IPS-NIHi7 (cell line): ENCODE data around the gene MED28.
"Not testable (repeated sequence)": the region's sequence is repeated elsewhere in the genome, so short reads cannot be mapped to it uniquely, and the experiment has no call there.

ENCODE experiments used
- DNase-seq: peaks from one replicate; pipeline ENCODE4 v3.0.0; 2012; ENCODE audit warnings: mixed read lengths; ENCODE audit errors: extremely low spot score

The MED28 gene

GRCh38 chr4:17616283-17616682, 1.8 kb downstream of the MED28 start:
- no peak for DNase-seq

- no peak for DNase-seq
These were observed 4.5 kb downstream of the MED28 start for GRCh38 chr4:17618926-17619325.

DNA sequence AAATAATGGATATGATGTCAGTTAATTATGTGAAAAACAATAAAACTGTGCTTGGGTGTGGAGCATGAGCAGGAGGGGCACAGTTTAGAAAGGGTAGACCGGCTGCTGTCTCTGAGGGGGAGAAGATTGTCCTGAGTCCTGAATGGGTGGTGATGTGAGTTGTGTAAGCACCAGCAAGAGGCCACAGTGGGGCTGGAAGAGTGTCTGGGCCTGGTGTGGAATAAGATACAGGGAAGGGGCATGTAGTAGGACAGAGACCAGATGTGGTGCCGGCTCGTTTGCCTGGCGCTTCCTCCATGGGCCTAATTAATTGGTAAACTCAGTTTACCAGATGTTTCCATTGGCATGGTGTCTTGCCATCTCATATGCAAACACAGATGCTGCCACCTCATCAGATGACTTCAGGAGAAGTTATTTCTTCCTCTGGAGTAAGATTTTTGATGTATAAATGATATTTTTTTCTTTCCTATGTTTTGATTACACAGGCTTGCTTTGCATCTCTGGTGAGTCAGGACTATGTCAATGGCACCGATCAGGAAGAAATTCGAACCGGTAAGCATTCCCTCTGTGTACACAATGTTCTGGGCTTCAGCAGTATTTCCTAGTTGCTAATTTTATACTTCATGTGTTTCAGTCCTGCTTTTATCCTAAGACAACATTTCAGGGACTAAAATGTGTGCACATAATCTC, 5.1 kb downstream of the MED28 start:
- no peak for DNase-seq

DNA sequence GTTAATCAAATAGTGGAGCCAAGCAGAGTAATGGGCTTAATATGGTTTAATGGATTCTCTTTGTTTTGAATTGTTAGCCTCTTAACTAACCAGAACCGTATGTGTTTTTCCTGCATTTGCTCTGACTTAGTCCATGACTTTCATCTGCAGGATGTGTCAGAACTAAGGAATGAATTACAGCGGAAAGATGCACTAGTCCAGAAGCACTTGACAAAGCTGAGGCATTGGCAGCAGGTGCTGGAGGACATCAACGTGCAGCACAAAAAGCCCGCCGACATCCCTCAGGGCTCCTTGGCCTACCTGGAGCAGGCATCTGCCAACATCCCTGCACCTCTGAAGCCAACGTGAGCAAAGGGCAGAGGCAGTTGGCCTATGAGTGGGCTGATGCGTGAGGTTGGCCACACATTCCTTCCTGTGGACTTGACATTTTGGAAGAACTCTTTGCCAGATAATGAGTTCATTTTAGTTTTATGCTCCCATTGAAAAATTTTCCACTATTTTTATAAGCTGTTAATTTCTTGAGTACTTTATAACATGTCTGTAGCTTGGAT, 9.1 kb downstream of the MED28 start:
- no peak for DNase-seq

DNA sequence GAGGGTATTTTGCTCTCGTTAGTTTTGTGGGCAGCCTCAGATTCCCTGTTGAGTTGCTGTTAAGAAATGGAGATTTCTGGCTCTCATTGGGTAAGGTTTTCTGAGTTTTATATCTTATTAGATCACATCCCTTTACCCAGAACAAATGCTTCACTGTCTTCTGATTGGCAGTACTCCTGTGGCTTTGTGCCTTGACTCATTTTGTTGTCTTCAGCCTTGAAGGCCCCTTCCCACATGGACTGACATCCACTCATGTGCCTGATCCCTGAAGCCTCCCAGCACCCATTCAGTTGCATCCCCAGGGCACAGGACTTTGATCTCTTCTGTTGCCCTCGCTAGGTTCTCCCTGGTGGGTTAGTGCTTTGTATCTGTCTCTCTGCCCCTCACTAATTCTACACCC, 10.4 kb downstream of the MED28 start:
- DNase-seq: no peak

DNA sequence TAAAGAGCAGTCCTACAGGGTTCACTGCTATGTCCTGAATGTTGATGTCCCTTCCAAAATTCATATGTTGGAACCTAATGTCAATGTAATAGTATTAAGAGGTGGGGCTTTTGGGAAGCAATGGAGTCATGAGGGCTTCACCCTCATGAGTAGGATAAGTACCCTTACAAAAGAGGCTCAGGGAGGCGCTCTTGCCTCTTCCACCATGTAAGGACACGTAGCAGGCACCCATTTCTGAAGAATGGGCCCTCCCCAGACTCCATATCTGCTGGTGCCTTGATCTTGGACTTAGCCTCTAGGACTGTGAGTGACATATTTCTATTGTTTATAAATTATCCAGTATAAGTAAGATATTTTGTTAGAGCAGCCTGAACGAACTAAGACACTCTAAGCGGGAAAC, 15.8 kb downstream of the MED28 start:
- DNase-seq: no peak

- no peak for DNase-seq
These were observed 19.2 kb downstream of the MED28 start for GRCh38 chr4:17633600-17633999.

DNA sequence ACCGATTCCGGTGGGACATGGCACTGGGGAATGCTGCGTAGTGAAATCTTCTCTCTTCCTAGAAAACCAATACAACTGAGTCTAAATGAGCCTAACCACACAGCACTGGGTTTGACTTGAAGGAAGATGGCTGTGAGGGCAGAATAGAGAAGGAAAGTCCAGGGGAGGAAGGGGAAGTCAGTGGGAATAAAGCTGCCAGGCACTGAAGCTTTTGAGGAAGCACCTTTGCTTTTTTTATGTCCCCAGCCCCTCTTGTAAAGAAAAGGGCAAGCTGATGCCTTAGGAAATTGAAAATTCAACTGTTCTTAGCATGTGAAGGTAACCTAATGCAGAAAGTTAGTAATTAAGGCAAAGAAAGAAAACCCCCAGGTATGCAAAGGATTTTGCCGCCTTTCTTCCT, 20.6 kb downstream of the MED28 start:
- DNase-seq: no peak

DNA sequence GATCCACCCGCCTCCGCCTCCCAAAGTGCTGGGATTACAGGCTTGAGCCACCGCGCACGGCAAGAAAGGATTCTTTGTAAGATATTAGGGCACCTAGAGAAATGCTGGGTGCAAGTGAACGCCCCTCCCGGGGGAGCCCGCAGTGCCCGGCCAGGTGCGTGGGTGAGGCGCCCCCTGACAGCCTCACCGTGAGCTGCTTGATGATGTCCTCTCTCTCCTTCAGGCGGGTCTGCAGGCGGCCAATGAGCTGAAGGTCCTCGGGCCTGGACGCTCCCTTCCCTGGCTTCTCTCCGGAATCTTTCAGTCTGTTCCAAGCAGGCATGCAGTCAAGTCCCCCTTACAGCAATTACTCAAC, 21.9 kb downstream of the MED28 start:
- no peak for DNase-seq

- peak; percentile 94 for DNase-seq
These were observed 22.5 kb downstream of the MED28 start for GRCh38 chr4:17636696-17637622.

GRCh38 chr4:17639136-17639535, 24.7 kb downstream of the MED28 start:
- DNase-seq: no peak

DNA sequence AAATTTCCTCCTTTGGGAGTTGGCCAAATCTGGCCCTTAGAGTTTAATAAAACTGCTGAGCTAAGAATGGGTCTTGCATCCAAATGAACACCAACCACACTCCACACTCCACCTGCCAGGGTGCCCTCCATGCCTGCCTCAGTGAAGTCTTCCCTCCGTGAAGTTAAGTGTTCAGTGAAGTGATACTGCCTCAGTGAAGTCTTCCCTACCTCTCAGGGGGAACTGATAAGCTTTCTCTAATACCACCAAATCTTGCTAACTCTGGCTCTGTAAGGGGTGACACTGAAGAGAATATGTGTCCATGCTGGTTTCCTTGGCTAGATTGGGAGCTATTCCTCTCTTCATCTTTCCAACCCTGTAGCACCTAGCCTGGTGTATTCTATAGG, 27.9 kb downstream of the MED28 start:
- DNase-seq: no peak

DNA sequence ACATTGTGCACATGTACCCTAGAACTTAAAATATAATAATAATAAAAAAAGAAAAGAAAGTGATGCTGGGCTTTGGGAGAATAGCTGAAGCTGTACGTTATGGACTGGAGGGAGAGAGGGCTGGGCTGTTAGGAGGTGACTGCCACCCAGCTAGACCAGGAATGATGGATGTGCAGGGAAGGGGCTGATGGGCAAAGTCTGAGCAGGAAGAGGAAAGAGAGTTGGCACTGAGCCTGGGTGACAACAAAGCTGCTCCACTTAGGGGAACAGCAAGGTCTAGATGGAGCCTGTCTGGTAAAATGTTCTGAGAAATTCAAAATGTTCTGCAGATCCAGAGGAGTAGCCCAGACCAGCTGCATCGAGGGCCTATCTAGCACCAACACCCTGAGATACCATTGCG, 32.3 kb downstream of the MED28 start:
- DNase-seq: no peak

- no peak for DNase-seq
These were observed 32.9 kb downstream of the MED28 start for GRCh38 chr4:17647176-17647806.

DNA sequence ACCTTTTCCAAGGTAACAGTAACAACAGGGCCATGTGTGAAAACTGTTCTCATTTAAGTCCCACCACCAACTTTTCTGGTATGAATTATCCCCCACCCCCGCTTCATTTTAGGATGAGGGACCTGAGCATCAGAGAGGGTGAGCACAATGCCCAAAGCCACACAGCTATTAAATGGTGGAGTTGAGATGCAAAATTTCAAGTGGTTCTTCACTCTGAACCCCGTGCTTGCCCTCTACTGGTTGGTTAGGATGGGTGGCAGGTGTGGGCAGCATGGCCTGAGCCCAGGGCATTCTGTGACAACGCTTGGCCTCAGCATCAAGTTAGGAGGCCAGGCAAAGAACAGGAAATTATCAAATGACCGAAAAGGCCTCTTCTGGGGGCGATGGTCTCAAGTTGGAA, 33.5 kb downstream of the MED28 start:
- peak; percentile 27 for DNase-seq

GRCh38 chr4:17650406-17650805, 36.0 kb downstream of the MED28 start:
- DNase-seq: no peak

DNA sequence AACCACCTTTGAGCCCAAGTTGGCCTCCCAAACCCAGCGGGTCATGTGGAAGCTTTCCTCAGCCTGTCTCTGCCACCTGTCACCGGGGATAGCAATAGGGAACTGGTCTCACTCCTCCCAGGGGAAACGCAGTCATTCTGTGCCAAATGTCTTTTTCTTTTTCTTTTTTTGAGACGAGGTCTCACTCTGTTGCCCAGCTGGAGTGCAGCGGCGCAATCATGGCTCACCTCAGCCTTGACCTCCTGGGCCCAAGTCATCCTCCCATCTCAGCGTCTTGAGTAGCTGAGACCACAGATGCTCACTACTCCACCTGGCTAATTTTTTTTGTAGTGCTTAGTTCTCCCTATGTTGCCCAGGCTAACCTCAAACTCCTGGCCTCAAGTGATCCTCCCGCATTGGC, 40.3 kb downstream of the MED28 start:
- no peak for DNase-seq

DNA sequence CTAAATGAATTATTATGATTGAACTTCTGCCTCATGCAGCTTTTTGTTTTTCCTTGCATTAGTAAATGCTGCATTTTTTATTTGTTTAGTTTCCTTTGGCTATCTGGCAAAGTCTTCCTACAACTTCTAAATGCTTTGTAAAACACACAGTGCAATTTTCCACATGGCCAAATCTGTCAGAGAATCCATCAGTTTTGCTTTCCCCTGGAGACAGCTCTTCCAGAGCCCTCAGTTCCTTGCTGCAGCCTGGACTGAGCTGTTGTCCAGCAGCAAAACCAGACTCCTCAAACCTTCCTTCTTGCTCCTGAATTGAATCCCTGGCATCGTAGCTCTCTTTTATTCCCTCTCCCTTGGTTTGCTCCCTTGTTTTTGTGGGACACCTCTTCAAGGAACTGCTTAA, 42.6 kb downstream of the MED28 start:
- no peak for DNase-seq

GRCh38 chr4:17657849-17658248, 43.4 kb downstream of the MED28 start:
- DNase-seq: no peak

DNA sequence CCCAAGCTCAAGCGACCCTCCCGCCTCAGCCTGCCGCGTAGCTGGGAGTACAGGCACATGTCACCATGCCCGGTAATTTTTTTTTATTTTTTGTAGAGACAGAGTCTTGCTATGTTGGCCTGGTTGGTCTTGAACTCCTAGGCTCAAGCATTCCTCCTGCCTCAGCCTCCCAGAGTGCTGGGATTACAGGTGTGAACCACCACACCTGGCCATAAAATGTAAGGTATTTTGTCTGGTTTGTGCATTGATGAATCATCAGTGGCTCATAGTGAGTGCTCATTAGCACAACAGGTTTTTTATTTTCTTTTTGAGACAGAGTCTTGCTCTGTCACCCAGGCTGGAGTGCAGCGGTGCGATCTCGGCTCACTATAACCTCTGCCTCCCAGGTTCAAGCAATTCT, 44.8 kb downstream of the MED28 start:
- not testable (repeated sequence) for DNase-seq

DNA sequence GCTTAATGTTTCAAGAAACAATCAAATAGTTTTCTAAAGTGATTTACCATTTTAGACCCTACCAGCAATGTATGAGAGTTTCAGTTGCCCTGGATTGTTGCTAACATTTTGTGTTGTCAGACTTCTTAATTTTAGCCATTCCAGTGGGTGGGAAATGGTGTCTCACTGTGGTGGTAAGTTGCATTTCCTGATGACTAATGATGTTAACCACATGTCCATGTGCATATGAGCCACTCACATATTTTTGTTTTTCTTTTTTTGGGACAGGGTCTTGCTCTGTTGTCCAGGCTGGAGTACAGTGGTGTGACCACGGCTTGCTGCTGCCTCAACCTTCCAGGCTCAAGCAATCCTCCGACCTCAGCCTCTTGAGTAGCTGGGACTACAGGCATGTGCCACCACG, 48.3 kb downstream of the MED28 start:
- DNase-seq: no peak

DNA sequence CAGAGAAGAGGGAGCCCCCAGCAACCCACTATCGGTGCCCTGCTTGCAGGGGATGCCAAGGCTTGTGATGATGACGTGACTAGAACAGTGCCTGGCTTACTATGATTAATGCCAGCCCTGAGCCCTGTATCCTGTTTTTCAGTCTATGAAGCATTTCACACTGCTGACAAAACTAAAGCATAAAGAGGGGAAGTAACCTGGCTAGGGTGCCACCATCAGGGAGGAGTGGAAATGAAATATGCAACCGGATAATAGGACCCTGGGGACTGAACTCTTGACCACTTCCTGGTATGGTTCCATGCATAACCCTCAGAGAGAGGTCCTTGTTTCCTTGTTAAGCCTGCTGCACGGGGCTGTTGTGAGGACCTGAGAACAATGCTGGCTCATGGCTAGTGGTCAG, 50.3 kb downstream of the MED28 start:
- no peak for DNase-seq

GRCh38 chr4:17665346-17665745, 50.9 kb downstream of the MED28 start:
- DNase-seq: no peak
